ENCODE results near the gene MAP4.
"Not testable (repeated sequence)": the region's sequence is repeated elsewhere in the genome, so short reads cannot be mapped to it uniquely, and the experiment has no call there.

The MAP4 gene

GRCh38 chr3:48016301-48016973, at the start of gene MAP4:
MAP4 (minus strand) TSS chr3:48016416; CDS start chr3:47998860, 17,556 bp downstream.
- peak; percentile 89 for DNase-seq

- no peak for DNase-seq
These were observed 48.8 kb upstream of the MAP4 start for GRCh38 chr3:48065035-48065434.

- DNase-seq, result no peak
These were observed 48.1 kb upstream of the MAP4 start for GRCh38 chr3:48064292-48064829.

GRCh38 chr3:48061586-48061985, 45.4 kb upstream of the MAP4 start:
- not testable (repeated sequence) for DNase-seq

GRCh38 chr3:48058091-48058490, 41.9 kb upstream of the MAP4 start:
- DNase-seq, result no peak

- no peak for DNase-seq
These were observed 41.3 kb upstream of the MAP4 start for GRCh38 chr3:48057521-48057920.

- DNase-seq, result peak; percentile 56
These were observed 31.7 kb upstream of the MAP4 start for GRCh38 chr3:48047841-48048464.

GRCh38 chr3:48042071-48042760, 26.0 kb upstream of the MAP4 start:
- no peak for DNase-seq

GRCh38 chr3:48039487-48040190, 23.4 kb upstream of the MAP4 start:
- peak; percentile 27 for DNase-seq

- DNase-seq, result no peak
These were observed 22.8 kb upstream of the MAP4 start for GRCh38 chr3:48038971-48039481.

GRCh38 chr3:48034000-48034516, 17.8 kb upstream of the MAP4 start:
- DNase-seq, result peak; percentile 78

GRCh38 chr3:48030188-48030587, 14.0 kb upstream of the MAP4 start:
- DNase-seq, result no peak

- no peak for DNase-seq
These were observed 11.0 kb upstream of the MAP4 start for GRCh38 chr3:48026951-48027908.

GRCh38 chr3:48026098-48026497, 9.9 kb upstream of the MAP4 start:
- no peak for DNase-seq

- no peak for DNase-seq
These were observed 8.2 kb upstream of the MAP4 start for GRCh38 chr3:48024401-48024800.

GRCh38 chr3:48023377-48023776, 7.2 kb upstream of the MAP4 start:
- DNase-seq, result no peak

- no peak for DNase-seq
These were observed 6.0 kb upstream of the MAP4 start for GRCh38 chr3:48022178-48022577.

- DNase-seq, result no peak
These were observed 2.6 kb upstream of the MAP4 start for GRCh38 chr3:48018841-48019240.

- DNase-seq, result peak; percentile 55
These were observed 610 bp downstream of the MAP4 start for GRCh38 chr3:48015431-48016180.

GRCh38 chr3:48014358-48014757, 1.9 kb downstream of the MAP4 start:
- DNase-seq, result no peak
